BLaER1 (cell line): ENCODE measurements around the gene TSPAN5.

ENCODE experiments used
- H3K27ac ChIP-seq: shearing (Covaris generic); formaldehyde crosslinking; 2 replicates; pipeline ENCODE4 v1.8.1; 2022
- H3K27me3 ChIP-seq: shearing (Covaris generic); formaldehyde crosslinking; 2 replicates; pipeline ENCODE4 v1.8.1; 2022
- H3K36me3 ChIP-seq: shearing (Covaris generic); formaldehyde crosslinking; 2 replicates; pipeline ENCODE4 v1.8.1; 2022
- H3K4me1 ChIP-seq: shearing (Covaris generic); formaldehyde crosslinking; 2 replicates; pipeline ENCODE4 v1.8.1; 2022
- H3K4me2 ChIP-seq: shearing (Covaris generic); formaldehyde crosslinking; 2 replicates; pipeline ENCODE4 v1.8.1; 2022
- H3K4me3 ChIP-seq: shearing (Covaris generic); formaldehyde crosslinking; 2 replicates; pipeline ENCODE4 v1.8.1; 2022
- H3K9ac ChIP-seq: shearing (Covaris generic); formaldehyde crosslinking; 2 replicates; pipeline ENCODE4 v1.8.1; 2022
- H3K9me3 ChIP-seq: shearing (Covaris generic); formaldehyde crosslinking; 2 replicates; pipeline ENCODE4 v1.8.1; 2022
- H4K20me1 ChIP-seq: shearing (Covaris generic); formaldehyde crosslinking; 2 replicates; pipeline ENCODE4 v1.8.1; 2022
- Cebpa-rat ChIP-seq: shearing (Covaris generic); IDR thresholded peaks from 2 replicates; pipeline ENCODE4 v1.8.1; 2022

Gene TSPAN5

GRCh38 chr4:98452091-98452490, 206.3 kb downstream of the TSPAN5 start:
- no peak overlapping the region for H3K9ac ChIP-seq
- H3K4me3 ChIP-seq: no peak overlapping the region
- H3K4me2 ChIP-seq: no peak overlapping the region
- no peaks in the 10 kb centered on the region for H3K36me3 ChIP-seq
- no peaks in the 10 kb centered on the region for H4K20me1 ChIP-seq
- 0 out of 2 replicates have a peak, but pooled peaks cover 7% of the 10 kb centered on the region for H3K9me3 ChIP-seq
- no peak overlapping the region for H3K27ac ChIP-seq
- no peak for TF ChIP-seq Cebpa-rat
- no peaks in the 10 kb centered on the region for H3K27me3 ChIP-seq
- H3K4me1 ChIP-seq: peaks cover 36% of the 10 kb centered on the region

GRCh38 chr4:98448908-98449307, 209.5 kb downstream of the TSPAN5 start:
- no peak overlapping the region for H3K27ac ChIP-seq
- H3K36me3 ChIP-seq: 0 out of 2 replicates have a peak, but pooled peaks cover 6% of the 10 kb centered on the region
- 0 out of 2 replicates have a peak, but pooled peaks cover 7% of the 10 kb centered on the region for H3K9me3 ChIP-seq
- no peaks in the 10 kb centered on the region for H4K20me1 ChIP-seq
- H3K4me2 ChIP-seq: peak overlapping the region; percentile 59
- H3K27me3 ChIP-seq: no peaks in the 10 kb centered on the region
- H3K4me1 ChIP-seq: peaks cover 52% of the 10 kb centered on the region
- H3K9ac ChIP-seq: no peak overlapping the region
- TF ChIP-seq Cebpa-rat: no peak
- no peak overlapping the region for H3K4me3 ChIP-seq

GRCh38 chr4:98447648-98448047, 210.8 kb downstream of the TSPAN5 start:
- Histone ChIP-seq H3K27ac (no peak overlapping the region), H3K9ac (no peak overlapping the region), H3K4me1 (peaks cover 52% of the 10 kb centered on the region), H3K4me3 (no peak overlapping the region), H3K27me3 (no peaks in the 10 kb centered on the region), H4K20me1 (no peaks in the 10 kb centered on the region), H3K36me3 (peaks cover 16% of the 10 kb centered on the region), H3K9me3 (0 out of 2 replicates have a peak, but pooled peaks cover 6% of the 10 kb centered on the region), H3K4me2 (peak overlapping the region; percentile 73)
- TF ChIP-seq Cebpa-rat: no peak

GRCh38 chr4:98446499-98447375, 211.7 kb downstream of the TSPAN5 start:
- no peak for TF ChIP-seq Cebpa-rat
- Histone ChIP-seq H4K20me1 (no peaks in the 10 kb centered on the region), H3K4me1 (peaks cover 52% of the 10 kb centered on the region), H3K9me3 (no peaks in the 10 kb centered on the region), H3K4me3 (no peak overlapping the region), H3K9ac (no peak overlapping the region), H3K27ac (no peak overlapping the region), H3K27me3 (no peaks in the 10 kb centered on the region), H3K36me3 (peaks cover 25% of the 10 kb centered on the region), H3K4me2 (peak overlapping the region; percentile 73)

GRCh38 chr4:98444371-98444770, 214.0 kb downstream of the TSPAN5 start:
- Histone ChIP-seq H3K4me3 (no peak overlapping the region), H3K27me3 (no peaks in the 10 kb centered on the region), H3K4me1 (peaks cover 39% of the 10 kb centered on the region), H4K20me1 (no peaks in the 10 kb centered on the region), H3K27ac (no peak overlapping the region), H3K9ac (no peak overlapping the region), H3K9me3 (no peaks in the 10 kb centered on the region), H3K4me2 (no peak overlapping the region), H3K36me3 (peaks cover 31% of the 10 kb centered on the region)
- no peak for TF ChIP-seq Cebpa-rat

- Histone ChIP-seq H3K4me2 (no peak overlapping the region), H3K27me3 (no peaks in the 10 kb centered on the region), H3K4me1 (no peaks in the 10 kb centered on the region), H3K27ac (no peak overlapping the region), H3K9ac (no peak overlapping the region), H3K36me3 (peaks cover 30% of the 10 kb centered on the region), H3K9me3 (no peaks in the 10 kb centered on the region), H4K20me1 (no peaks in the 10 kb centered on the region), H3K4me3 (no peak overlapping the region)
- TF ChIP-seq Cebpa-rat: no peak
These were observed 223.6 kb downstream of the TSPAN5 start for GRCh38 chr4:98434816-98435215.

- H3K4me1 ChIP-seq: no peaks in the 10 kb centered on the region
These were observed 224.7 kb downstream of the TSPAN5 start for GRCh38 chr4:98433691-98434090.

GRCh38 chr4:98430708-98431403, 227.6 kb downstream of the TSPAN5 start:
- Histone ChIP-seq H4K20me1 (no peaks in the 10 kb centered on the region), H3K4me1 (no peaks in the 10 kb centered on the region), H3K27me3 (no peaks in the 10 kb centered on the region), H3K27ac (no peak overlapping the region), H3K36me3 (peaks cover 22% of the 10 kb centered on the region), H3K9me3 (no peaks in the 10 kb centered on the region), H3K4me2 (no peak overlapping the region), H3K4me3 (no peak overlapping the region), H3K9ac (no peak overlapping the region)
- TF ChIP-seq Cebpa-rat: no peak

More at GRCh38 chr4:98433691-98434090, 224.7 kb downstream of the TSPAN5 start:
- Histone ChIP-seq H4K20me1 (no peaks in the 10 kb centered on the region), H3K36me3 (peaks cover 30% of the 10 kb centered on the region), H3K9me3 (no peaks in the 10 kb centered on the region), H3K27me3 (no peaks in the 10 kb centered on the region), H3K27ac (no peak overlapping the region), H3K4me2 (no peak overlapping the region), H3K4me3 (no peak overlapping the region), H3K9ac (no peak overlapping the region)
- no peak for TF ChIP-seq Cebpa-rat

GRCh38 chr4:98423009-98423408, 235.4 kb downstream of the TSPAN5 start:
- no peaks in the 10 kb centered on the region for H3K27me3 ChIP-seq
- no peaks in the 10 kb centered on the region for H3K4me1 ChIP-seq
- H3K36me3 ChIP-seq: peaks cover 54% of the 10 kb centered on the region
- no peak for TF ChIP-seq Cebpa-rat
- peaks cover 13% of the 10 kb centered on the region for H3K9me3 ChIP-seq
- H3K4me3 ChIP-seq: no peak overlapping the region
- H3K27ac ChIP-seq: no peak overlapping the region
- H3K4me2 ChIP-seq: no peak overlapping the region
- no peaks in the 10 kb centered on the region for H4K20me1 ChIP-seq
- no peak overlapping the region for H3K9ac ChIP-seq

GRCh38 chr4:98421111-98421510, 237.3 kb downstream of the TSPAN5 start:
- Histone ChIP-seq H3K4me3 (no peak overlapping the region), H3K9ac (no peak overlapping the region), H3K27ac (no peak overlapping the region), H4K20me1 (no peaks in the 10 kb centered on the region), H3K27me3 (no peaks in the 10 kb centered on the region), H3K4me1 (no peaks in the 10 kb centered on the region), H3K9me3 (peaks cover 13% of the 10 kb centered on the region), H3K4me2 (no peak overlapping the region), H3K36me3 (peaks cover 59% of the 10 kb centered on the region)
- TF ChIP-seq Cebpa-rat: no peak
